Gastroesophageal sphincter (tissue), 3 donors: ENCODE measurements around the gene CDH13.

Source experiments
- EP300 ChIP-seq: sonication (generic); formaldehyde crosslinking; IDR thresholded peaks from one replicate; pipeline ENCODE4 v1.6.1; 2017; ENCODE audit warnings: antibody characterized with exemption, mild to moderate bottlenecking
- POLR2A ChIP-seq, 2 donors: fragments of 450-650 bp; IDR thresholded peaks; one replicate each; pipeline ENCODE4 v1.6.1; 2017; ENCODE audit warnings: antibody characterized with exemption in 2 of 2, mild to moderate bottlenecking in 2 of 2, moderate library complexity in 1 of 2
- POLR2AphosphoS5 ChIP-seq: sonication (generic); formaldehyde crosslinking; IDR thresholded peaks from one replicate; pipeline ENCODE4 v1.6.1; 2017; ENCODE audit warnings: antibody characterized with exemption
- TF ChIP-seq, protein P1 (sequence below), 4 experiments: fragments of 200-600 bp in 2 of 4; fragments of 450-650 bp in 2 of 4; sonication (generic) in 1 of 4; IDR thresholded peaks; one replicate each; pipeline ENCODE4 v1.5.1; 2017 to 2019; ENCODE audit warnings: antibody characterized with exemption in 4 of 4, mild to moderate bottlenecking in 2 of 4, moderate library complexity in 2 of 4

DNA sequence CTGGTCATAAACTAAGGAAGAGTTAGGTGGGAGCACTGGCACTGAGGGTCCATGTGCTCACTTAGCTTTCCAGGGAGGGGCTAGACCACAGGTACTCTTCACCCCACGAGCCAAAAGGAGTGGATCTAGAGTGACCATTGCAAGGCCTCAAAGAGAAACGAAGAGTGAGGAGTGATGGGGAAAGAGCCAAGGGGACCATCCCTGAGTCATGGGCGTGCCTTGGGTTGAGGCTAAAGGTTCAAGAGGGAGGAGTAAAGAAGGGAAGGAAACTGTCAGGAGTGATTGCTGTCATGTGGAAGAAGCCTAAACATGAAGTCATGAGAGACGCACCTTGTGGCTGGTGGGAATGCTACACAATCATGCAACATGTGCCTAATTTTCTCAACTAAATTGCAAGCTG is 141.0 kb downstream of the CDH13 start:
- no peak for TF ChIP-seq POLR2A (IDR thresholded peaks at IDR 0.05)
- TF ChIP-seq, protein P1, sequence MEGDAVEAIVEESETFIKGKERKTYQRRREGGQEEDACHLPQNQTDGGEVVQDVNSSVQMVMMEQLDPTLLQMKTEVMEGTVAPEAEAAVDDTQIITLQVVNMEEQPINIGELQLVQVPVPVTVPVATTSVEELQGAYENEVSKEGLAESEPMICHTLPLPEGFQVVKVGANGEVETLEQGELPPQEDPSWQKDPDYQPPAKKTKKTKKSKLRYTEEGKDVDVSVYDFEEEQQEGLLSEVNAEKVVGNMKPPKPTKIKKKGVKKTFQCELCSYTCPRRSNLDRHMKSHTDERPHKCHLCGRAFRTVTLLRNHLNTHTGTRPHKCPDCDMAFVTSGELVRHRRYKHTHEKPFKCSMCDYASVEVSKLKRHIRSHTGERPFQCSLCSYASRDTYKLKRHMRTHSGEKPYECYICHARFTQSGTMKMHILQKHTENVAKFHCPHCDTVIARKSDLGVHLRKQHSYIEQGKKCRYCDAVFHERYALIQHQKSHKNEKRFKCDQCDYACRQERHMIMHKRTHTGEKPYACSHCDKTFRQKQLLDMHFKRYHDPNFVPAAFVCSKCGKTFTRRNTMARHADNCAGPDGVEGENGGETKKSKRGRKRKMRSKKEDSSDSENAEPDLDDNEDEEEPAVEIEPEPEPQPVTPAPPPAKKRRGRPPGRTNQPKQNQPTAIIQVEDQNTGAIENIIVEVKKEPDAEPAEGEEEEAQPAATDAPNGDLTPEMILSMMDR (IDR thresholded peaks at IDR 0.05): no peak
- no peak for TF ChIP-seq EP300
- TF ChIP-seq POLR2AphosphoS5: no peak
